CD4-positive, alpha-beta memory T cell (primary cell): Measurements from ENCODE around the gene GDPGP1. TPM values are rescaled to one million over a fixed set of nuclear protein-coding genes. Genes with fewer than 3 reads are reported as not detected.

ENCODE experiments used
- CTCF ChIA-PET: fragments of 350-600 bp; sonication (Branson Sonifier 250); formaldehyde crosslinking; loops from one replicate; lab custom pipeline; 2021; ENCODE audit warnings: inconsistent platforms; ENCODE audit not compliant: partially characterized antibody; lab: Charles Lee
- POLR2A ChIA-PET: fragments of 350-600 bp; sonication (Branson Sonifier 250); formaldehyde crosslinking; loops from one replicate; lab custom pipeline; 2021; ENCODE audit not compliant: partially characterized antibody; lab: Charles Lee
- DNase-seq, 5 donors: peaks; one replicate each; pipeline versions ENCODE4 v3.0.0 to v3.0.0-alpha.2; 2020 to 2022; ENCODE audit warnings: mixed read lengths in 1 of 5
- H3K27ac ChIP-seq: one replicate; pipeline ENCODE4 v1.7.0; 2013; ENCODE audit warnings: low read depth, low read length
- H3K27me3 ChIP-seq: 2 replicates; pipeline ENCODE4 v1.7.0; 2013; ENCODE audit warnings: mild to moderate bottlenecking, low read length, moderate library complexity; ENCODE audit not compliant: insufficient read depth
- H3K36me3 ChIP-seq: 2 replicates; pipeline ENCODE4 v1.7.0; 2013; ENCODE audit warnings: mild to moderate bottlenecking, low read length, moderate library complexity; ENCODE audit not compliant: insufficient read depth
- H3K4me1 ChIP-seq: 2 replicates; pipeline ENCODE4 v1.7.0; 2013; ENCODE audit warnings: mild to moderate bottlenecking, low read length, moderate library complexity; ENCODE audit not compliant: insufficient read depth
- H3K4me3 ChIP-seq, 2 donors: one replicate each; pipeline ENCODE4 v1.7.0; 2013; ENCODE audit warnings: low read length in 2 of 2, mild to moderate bottlenecking in 1 of 2
- H3K9me3 ChIP-seq, 2 donors: one replicate each; pipeline ENCODE4 v1.7.0; 2013; ENCODE audit warnings: low read length in 2 of 2, control low read depth in 1 of 2; ENCODE audit not compliant: control insufficient read depth in 1 of 2
- H3K27ac Mint-ChIP-seq, 7 donors: one replicate each; pipeline ENCODE4 v1.8.0; 2020 to 2021; ENCODE audit warnings: mixed read lengths in 7 of 7, mild to moderate bottlenecking in 6 of 7, inconsistent platforms in 3 of 7, moderate library complexity in 3 of 7
- H3K27me3 Mint-ChIP-seq, 2 donors: one replicate each; pipeline ENCODE4 v1.8.0; 2020 to 2021; ENCODE audit warnings: mixed read lengths in 2 of 2
- H3K36me3 Mint-ChIP-seq, 2 donors: one replicate each; pipeline ENCODE4 v1.8.0; 2020 to 2021; ENCODE audit warnings: mixed read lengths in 2 of 2, inconsistent platforms in 1 of 2, mild to moderate bottlenecking in 1 of 2
- H3K4me1 Mint-ChIP-seq, 4 donors: one replicate each; pipeline ENCODE4 v1.8.0; 2020 to 2021; ENCODE audit warnings: mixed read lengths in 4 of 4, mild to moderate bottlenecking in 1 of 4
- H3K4me3 Mint-ChIP-seq, 8 donors: one replicate each; pipeline ENCODE4 v1.8.0; 2020 to 2021; ENCODE audit warnings: mixed read lengths in 8 of 8, mild to moderate bottlenecking in 7 of 8, moderate library complexity in 6 of 8, inconsistent platforms in 3 of 8
- H3K9me3 Mint-ChIP-seq, 8 donors: one replicate each; pipeline ENCODE4 v1.8.0; 2020 to 2021; ENCODE audit warnings: mixed read lengths in 8 of 8, mild to moderate bottlenecking in 5 of 8, inconsistent platforms in 3 of 8, moderate library complexity in 1 of 8
- intact Hi-C: fragments of 100-400 bp; cut with micrococcal nuclease; formaldehyde crosslinking; loops from one replicate; pipeline ENCODE4 v1.15.1; 2023
- polyA plus RNA-seq, 2 donors: library from polyadenylated mRNA; unstranded; fragments of 300-500 nt; fragmentation: Illumina TruSeq; gene quantifications; one replicate each; pipeline ENCODE4 v1.2.3, GENCODE V29; 2021
- total RNA-seq, 2 experiments: library from RNA; stranded (reverse); gene quantifications; one replicate each; pipeline ENCODE4 v1.2.3, GENCODE V29; 2021

Gene GDPGP1
- total and polyA plus RNA-seq, 4 experiments from 2014 or later = 0.58 to 15.0 (median 6.0) TPM

- Mint-ChIP-seq H3K27ac (peak overlapping the region in 2 of 7 donors; percentile 30 to 73), H3K4me3 (no peak overlapping the region), H3K9me3 (no peaks in the 10 kb centered on the region), H3K27me3 (no peaks in the 10 kb centered on the region), H3K4me1 (peaks cover 9 to 23% (median 11%) of the 10 kb centered on the region in 4 donors), H3K36me3 (peaks cover 0 to 9% of the 10 kb centered on the region in 2 donors)
- Histone ChIP-seq H3K9me3 (no peaks in the 10 kb centered on the region), H3K27ac (no peak overlapping the region), H3K4me1 (no peaks in the 10 kb centered on the region), H3K36me3 (no peaks in the 10 kb centered on the region), H3K4me3 (no peak overlapping the region), H3K27me3 (no peaks in the 10 kb centered on the region)
- CTCF ChIA-PET = interaction anchor here (0.6 to 3.3 kb wide), 7 partner anchors 11 to 472 kb away, joined by 3 to 14 read pairs (median 4); partner anchors contain the start of genes CIB1, GDPGP1 and SEMA4B
- POLR2A ChIA-PET = interaction anchor here (0.8 kb wide), 1 partner anchor 16 kb away, joined by 3 read pairs; the partner anchor contains the start of gene CIB1
- intact Hi-C loops = no loop called here
- no peak for DNase-seq
Measured at GRCh38 chr15:90217671-90218394, 16.2 kb upstream of the GDPGP1 start.

GRCh38 chr15:90219421-90220141 is 14.4 kb upstream of the GDPGP1 start:
- no peak overlapping the region for H3K27ac ChIP-seq
- no peaks in the 10 kb centered on the region for H3K27me3 ChIP-seq
- no peaks in the 10 kb centered on the region for H3K9me3 ChIP-seq
- Mint-ChIP-seq H3K36me3 (peaks cover 4 to 17% of the 10 kb centered on the region in 2 donors), H3K4me3 (no peak overlapping the region), H3K4me1 (peaks cover 9 to 13% (median 11%) of the 10 kb centered on the region in 4 donors), H3K27me3 (no peaks in the 10 kb centered on the region), H3K27ac (no peak overlapping the region), H3K9me3 (no peaks in the 10 kb centered on the region)
- H3K4me3 ChIP-seq = no peak overlapping the region
- CTCF ChIA-PET = interaction anchor here (0.7 to 3.8 kb wide), 10 partner anchors 11 to 148 kb away, joined by 3 to 15 read pairs (median 4); partner anchors contain the start of genes CIB1, GDPGP1 and SEMA4B
- DNase-seq = peak in 4 of 5 donors; percentile 33 to 50 (median 43)
- H3K4me1 ChIP-seq = no peaks in the 10 kb centered on the region
- intact Hi-C loops = no loop called here
- POLR2A ChIA-PET = interaction anchor here (1.1 to 1.5 kb wide), 2 partner anchors 12 to 14 kb away, joined by 3 to 6 read pairs; partner anchors contain the start of genes CIB1 and GDPGP1
- peaks cover 8% of the 10 kb centered on the region for H3K36me3 ChIP-seq

GRCh38 chr15:90221246-90221900 is 12.6 kb upstream of the GDPGP1 start:
- peaks cover 16% of the 10 kb centered on the region for H3K36me3 ChIP-seq
- no peak overlapping the region for H3K4me3 ChIP-seq
- Mint-ChIP-seq H3K27me3 (no peaks in the 10 kb centered on the region), H3K27ac (no peak overlapping the region), H3K4me1 (peaks cover 6 to 13% (median 8%) of the 10 kb centered on the region in 4 donors), H3K9me3 (no peaks in the 10 kb centered on the region), H3K4me3 (no peak overlapping the region), H3K36me3 (peaks cover 8 to 21% of the 10 kb centered on the region in 2 donors)
- H3K27ac ChIP-seq = no peak overlapping the region
- intact Hi-C loops = loop anchor here (1.0 kb wide), 1 partner anchor 10 kb away; no protein-coding TSS in a partner anchor
- POLR2A ChIA-PET = interaction anchor here (0.9 to 2.6 kb wide), 3 partner anchors 10 to 20 kb away, joined by 3 to 10 read pairs (median 4); partner anchors contain the start of genes CIB1 and GDPGP1
- H3K27me3 ChIP-seq = no peaks in the 10 kb centered on the region
- CTCF ChIA-PET = interaction anchor here (0.8 to 3.8 kb wide), 17 partner anchors 11 to 98 kb away, joined by 3 to 22 read pairs (median 4); partner anchors contain the start of genes CIB1, GDPGP1, SEMA4B and TTLL13
- no peaks in the 10 kb centered on the region for H3K9me3 ChIP-seq
- H3K4me1 ChIP-seq = no peaks in the 10 kb centered on the region
- no peak for DNase-seq

GRCh38 chr15:90222547-90222946 is 11.5 kb upstream of the GDPGP1 start:
- Mint-ChIP-seq H3K27me3 (no peaks in the 10 kb centered on the region), H3K36me3 (peaks cover 8 to 21% of the 10 kb centered on the region in 2 donors), H3K4me3 (no peak overlapping the region), H3K9me3 (no peaks in the 10 kb centered on the region), H3K4me1 (peaks cover 6 to 13% (median 8%) of the 10 kb centered on the region in 4 donors), H3K27ac (no peak overlapping the region)
- H3K27me3 ChIP-seq = no peaks in the 10 kb centered on the region
- no peaks in the 10 kb centered on the region for H3K9me3 ChIP-seq
- H3K4me1 ChIP-seq = no peaks in the 10 kb centered on the region
- intact Hi-C loops = no loop called here
- no peak overlapping the region for H3K4me3 ChIP-seq
- POLR2A ChIA-PET = interaction anchor here (2.6 kb wide), 1 partner anchor 11 kb away, joined by 10 read pairs; the partner anchor contains the start of genes CIB1 and GDPGP1
- no peak overlapping the region for H3K27ac ChIP-seq
- CTCF ChIA-PET = interaction anchor here (0.7 to 3.8 kb wide), 6 partner anchors 10 to 79 kb away, joined by 3 to 22 read pairs (median 5); partner anchors contain the start of genes CIB1, GDPGP1, SEMA4B and TTLL13
- DNase-seq = no peak
- peaks cover 17% of the 10 kb centered on the region for H3K36me3 ChIP-seq

GRCh38 chr15:90223441-90224165 is 10.4 kb upstream of the GDPGP1 start:
- peaks cover 8 to 21% of the 10 kb centered on the region in 2 donors for H3K36me3 Mint-ChIP-seq

GRCh38 chr15:90225047-90225446 is 9.0 kb upstream of the GDPGP1 start:
- DNase-seq = no peak
- no peaks in the 10 kb centered on the region for H3K9me3 ChIP-seq
- no peak overlapping the region for H3K27ac ChIP-seq
- ChIA-PET POLR2A (interaction anchor here (1.3 kb wide), 1 partner anchor 23 kb away, joined by 3 read pairs; no protein-coding TSS in a partner anchor), CTCF (no interaction called here)
- H3K4me1 Mint-ChIP-seq = peaks cover 4 to 18% (median 12%) of the 10 kb centered on the region in 4 donors
- H3K4me3 Mint-ChIP-seq = no peak overlapping the region
- H3K4me1 ChIP-seq = peaks cover 12% of the 10 kb centered on the region
- no peaks in the 10 kb centered on the region for H3K27me3 ChIP-seq
- peaks cover 41% of the 10 kb centered on the region for H3K36me3 ChIP-seq
- peaks cover 20 to 31% of the 10 kb centered on the region in 2 donors for H3K36me3 Mint-ChIP-seq
- H3K4me3 ChIP-seq = no peak overlapping the region
- no peak overlapping the region for H3K27ac Mint-ChIP-seq
- no peaks in the 10 kb centered on the region for H3K27me3 Mint-ChIP-seq
- H3K9me3 Mint-ChIP-seq = peaks cover 0 to 2% (median 0%) of the 10 kb centered on the region in 8 donors
- intact Hi-C loops = no loop called here

More at GRCh38 chr15:90223441-90224165, 10.4 kb upstream of the GDPGP1 start:
- H3K9me3 ChIP-seq = no peaks in the 10 kb centered on the region
- Mint-ChIP-seq H3K27ac (peak overlapping the region in 1 of 7 donors; percentile 15), H3K27me3 (no peaks in the 10 kb centered on the region), H3K9me3 (no peaks in the 10 kb centered on the region), H3K4me1 (peaks cover 6 to 12% (median 7%) of the 10 kb centered on the region in 4 donors), H3K4me3 (no peak overlapping the region)
- DNase-seq = no peak
- POLR2A ChIA-PET = interaction anchor here (1.3 kb wide), 1 partner anchor 9 kb away, joined by 3 read pairs; no protein-coding TSS in a partner anchor
- intact Hi-C loops = no loop called here
- H3K4me3 ChIP-seq = no peak overlapping the region
- H3K27ac ChIP-seq = no peak overlapping the region
- H3K4me1 ChIP-seq = no peaks in the 10 kb centered on the region
- CTCF ChIA-PET = interaction anchor here (0.7 kb wide), 1 partner anchor 61 kb away, joined by 3 read pairs; no protein-coding TSS in a partner anchor
- H3K36me3 ChIP-seq = peaks cover 28% of the 10 kb centered on the region
- no peaks in the 10 kb centered on the region for H3K27me3 ChIP-seq
